SU-DHL-6 (cell line): ENCODE data around the gene TNS3.

ENCODE experiments used
- CTCF ChIP-seq: fragments of 200-600 bp; sonication (generic); IDR thresholded peaks from one replicate; pipeline ENCODE4 v1.5.1; 2017; ENCODE audit warnings: antibody characterized with exemption, mild to moderate bottlenecking, low read length, moderate library complexity; ENCODE audit not compliant: insufficient read depth, poor library complexity, severe bottlenecking
- EZH2phosphoT487 ChIP-seq: fragments of 200-600 bp; sonication (generic), shearing (Covaris generic); conservative IDR thresholded peaks from 2 replicates; pipeline ENCODE4 v1.6.1; 2018; ENCODE audit warnings: mild to moderate bottlenecking, antibody characterized with exemption, low read length, moderate library complexity, mixed read lengths

GRCh38 chr7:47303014-47303694 lies 278.8 kb downstream of the TNS3 start:
- TF ChIP-seq CTCF = no peak
- no peak for TF ChIP-seq EZH2phosphoT487
